ENCODE measurements around the gene HOXB6.

DNA sequence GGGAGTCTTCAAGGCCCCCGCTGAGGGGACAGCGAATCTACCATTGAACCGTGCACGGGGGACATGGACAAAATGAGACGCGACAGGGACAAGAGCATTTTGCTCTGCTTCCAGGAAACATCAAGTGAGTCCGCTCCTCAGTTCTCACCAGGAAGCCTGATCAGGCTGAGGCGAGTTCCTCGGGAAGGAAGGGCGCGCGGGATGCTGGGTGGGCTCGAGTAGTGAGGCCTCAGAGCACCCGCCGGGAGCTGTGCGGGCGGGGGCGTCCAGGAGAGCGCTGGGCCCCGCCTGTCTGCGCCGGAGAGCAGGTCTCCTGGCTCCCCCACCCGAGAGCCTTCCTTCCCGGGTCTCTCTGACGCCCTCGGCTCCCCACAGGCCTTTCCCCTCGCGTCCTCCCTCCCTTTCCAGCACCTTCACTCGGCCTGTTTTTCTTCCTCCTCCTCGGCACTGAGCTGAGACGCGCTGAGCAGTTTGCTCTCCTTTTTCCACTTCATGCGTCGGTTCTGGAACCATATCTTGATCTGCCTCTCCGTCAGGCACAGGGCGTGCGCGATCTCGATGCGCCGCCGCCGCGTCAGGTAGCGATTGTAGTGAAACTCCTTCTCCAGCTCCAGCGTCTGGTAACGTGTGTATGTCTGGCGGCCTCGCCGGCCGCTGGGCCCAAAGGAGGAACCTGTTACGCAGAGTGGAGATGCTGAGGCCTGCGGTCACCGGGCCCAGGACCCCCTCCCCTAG, 8.6 kb downstream of the HOXB6 start:
- TF ChIP-seq, protein P1, sequence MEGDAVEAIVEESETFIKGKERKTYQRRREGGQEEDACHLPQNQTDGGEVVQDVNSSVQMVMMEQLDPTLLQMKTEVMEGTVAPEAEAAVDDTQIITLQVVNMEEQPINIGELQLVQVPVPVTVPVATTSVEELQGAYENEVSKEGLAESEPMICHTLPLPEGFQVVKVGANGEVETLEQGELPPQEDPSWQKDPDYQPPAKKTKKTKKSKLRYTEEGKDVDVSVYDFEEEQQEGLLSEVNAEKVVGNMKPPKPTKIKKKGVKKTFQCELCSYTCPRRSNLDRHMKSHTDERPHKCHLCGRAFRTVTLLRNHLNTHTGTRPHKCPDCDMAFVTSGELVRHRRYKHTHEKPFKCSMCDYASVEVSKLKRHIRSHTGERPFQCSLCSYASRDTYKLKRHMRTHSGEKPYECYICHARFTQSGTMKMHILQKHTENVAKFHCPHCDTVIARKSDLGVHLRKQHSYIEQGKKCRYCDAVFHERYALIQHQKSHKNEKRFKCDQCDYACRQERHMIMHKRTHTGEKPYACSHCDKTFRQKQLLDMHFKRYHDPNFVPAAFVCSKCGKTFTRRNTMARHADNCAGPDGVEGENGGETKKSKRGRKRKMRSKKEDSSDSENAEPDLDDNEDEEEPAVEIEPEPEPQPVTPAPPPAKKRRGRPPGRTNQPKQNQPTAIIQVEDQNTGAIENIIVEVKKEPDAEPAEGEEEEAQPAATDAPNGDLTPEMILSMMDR (IDR thresholded peaks at IDR 0.05) = no peak
- no peak for TF ChIP-seq POLR2A (IDR thresholded peaks at IDR 0.05)

All from upper lobe of left lung (tissue), 4 donors.